Measurements from ENCODE around the gene TBC1D22B. TPM values are rescaled to one million over a fixed set of nuclear protein-coding genes. Genes with fewer than 3 reads are reported as not detected.
A peak's percentile ranks its signal among the peaks of the same experiment; 100 is the strongest.

The TBC1D22B gene
- polyA plus RNA-seq, 1 of the 3 experiments (the other 2 are of a cell fraction): 5.3 TPM

DNA sequence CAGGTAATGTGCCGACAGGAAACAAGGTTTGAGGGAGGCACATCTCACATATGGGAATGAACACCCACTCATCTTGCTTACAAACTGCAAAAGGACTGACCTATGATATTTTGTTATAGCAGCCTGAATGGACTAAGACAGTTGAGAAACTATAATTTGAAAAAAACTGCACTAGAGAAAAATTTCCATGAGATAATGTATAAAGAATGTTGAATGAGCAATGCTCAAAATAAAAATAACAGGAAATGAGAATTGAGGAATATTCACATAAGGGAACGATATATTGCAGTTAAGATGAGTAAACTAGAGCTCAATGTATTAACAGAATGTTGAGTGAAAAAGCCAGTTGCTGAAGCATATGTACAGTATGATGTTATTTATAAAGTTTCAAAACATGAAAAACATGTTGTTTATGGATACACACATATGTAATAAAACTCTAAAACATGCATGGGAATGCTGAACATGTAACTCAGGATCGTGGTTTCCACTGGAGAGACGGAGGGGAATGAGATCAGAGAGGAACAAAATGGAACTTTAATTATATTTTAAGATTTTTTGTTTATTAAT, 6.3 kb upstream of the TBC1D22B start:
- no peaks in the 10 kb centered on the region for H3F3A ChIP-seq (replicated peaks; ENCODE audit: insufficient read depth)
- no peak for TF ChIP-seq RXRA (IDR thresholded peaks at IDR 0.05; ENCODE audit: borderline replicate concordance, low read depth)
- H3K27ac ChIP-seq (ENCODE audit: low read depth in 2 of 2, low read length in 1 of 2): peak overlapping the region in 1 of 2 experiments; percentile 65; a peak in 2 of 4 replicates
- H3K9me2 ChIP-seq: no peaks in the 10 kb centered on the region
- no peaks in the 10 kb centered on the region for H3K4me1 ChIP-seq (ENCODE audit: control insufficient read depth in 1 of 2, insufficient read depth in 2 of 2, low read depth in 1 of 2, low read length in 1 of 2)
- POLR2A ChIA-PET: no interaction called here
- no peaks in the 10 kb centered on the region for H3K9me3 ChIP-seq
- H3K4me2 ChIP-seq: no peak overlapping the region
- no peaks in the 10 kb centered on the region for H3K79me2 ChIP-seq (ENCODE audit: insufficient read depth)
- CTCF ChIA-PET: no interaction called here
- H3K36me3 ChIP-seq (replicated peaks in 1 of 2; ENCODE audit: control insufficient read depth in 1 of 2, insufficient read depth in 2 of 2, low read length in 1 of 2): no peaks in the 10 kb centered on the region
- no peaks in the 10 kb centered on the region for H4K20me1 ChIP-seq (ENCODE audit: insufficient read depth)
- 51% methylated on average over 4 of the region's 4 CpGs for WGBS (ENCODE audit: low lambda C conversion rate)
- no peaks in the 10 kb centered on the region for H3K27me3 ChIP-seq (ENCODE audit: insufficient read depth)
- no peak overlapping the region for H2AFZ ChIP-seq (ENCODE audit: low read depth)
- no peak for DNase-seq
- no peak overlapping the region for H3K4me3 ChIP-seq (ENCODE audit: low read depth in 2 of 2, low read length in 1 of 2)
- no peak overlapping the region for H3K9ac ChIP-seq

GRCh38 chr6:37253486-37254007, 4.0 kb upstream of the TBC1D22B start:
- Histone ChIP-seq H2AFZ (ENCODE audit: low read depth) (no peak overlapping the region), H3K27me3 (ENCODE audit: insufficient read depth) (no peaks in the 10 kb centered on the region), H3K4me2 (no peak overlapping the region), H3K79me2 (ENCODE audit: insufficient read depth) (peaks cover 8% of the 10 kb centered on the region), H4K20me1 (ENCODE audit: insufficient read depth) (no peaks in the 10 kb centered on the region), H3K9me3 (no peaks in the 10 kb centered on the region), H3K9ac (no peak overlapping the region), H3K4me1 (ENCODE audit: control insufficient read depth in 1 of 2, insufficient read depth in 2 of 2, low read depth in 1 of 2, low read length in 1 of 2) (peaks cover 0 to 8% of the 10 kb centered on the region in 2 experiments; a peak in 2 of 4 replicates), H3K27ac (ENCODE audit: low read depth in 2 of 2, low read length in 1 of 2) (no peak overlapping the region), H3K9me2 (no peaks in the 10 kb centered on the region), H3K36me3 (replicated peaks in 1 of 2; ENCODE audit: control insufficient read depth in 1 of 2, insufficient read depth in 2 of 2, low read length in 1 of 2) (no peaks in the 10 kb centered on the region), H3F3A (replicated peaks; ENCODE audit: insufficient read depth) (no peaks in the 10 kb centered on the region), H3K4me3 (ENCODE audit: low read depth in 2 of 2, low read length in 1 of 2) (no peak overlapping the region)
- DNase-seq: no peak
- TF ChIP-seq YY1 (IDR thresholded peaks at IDR 0.05; ENCODE audit: low read depth): no peak
- TF ChIP-seq, protein P1, sequence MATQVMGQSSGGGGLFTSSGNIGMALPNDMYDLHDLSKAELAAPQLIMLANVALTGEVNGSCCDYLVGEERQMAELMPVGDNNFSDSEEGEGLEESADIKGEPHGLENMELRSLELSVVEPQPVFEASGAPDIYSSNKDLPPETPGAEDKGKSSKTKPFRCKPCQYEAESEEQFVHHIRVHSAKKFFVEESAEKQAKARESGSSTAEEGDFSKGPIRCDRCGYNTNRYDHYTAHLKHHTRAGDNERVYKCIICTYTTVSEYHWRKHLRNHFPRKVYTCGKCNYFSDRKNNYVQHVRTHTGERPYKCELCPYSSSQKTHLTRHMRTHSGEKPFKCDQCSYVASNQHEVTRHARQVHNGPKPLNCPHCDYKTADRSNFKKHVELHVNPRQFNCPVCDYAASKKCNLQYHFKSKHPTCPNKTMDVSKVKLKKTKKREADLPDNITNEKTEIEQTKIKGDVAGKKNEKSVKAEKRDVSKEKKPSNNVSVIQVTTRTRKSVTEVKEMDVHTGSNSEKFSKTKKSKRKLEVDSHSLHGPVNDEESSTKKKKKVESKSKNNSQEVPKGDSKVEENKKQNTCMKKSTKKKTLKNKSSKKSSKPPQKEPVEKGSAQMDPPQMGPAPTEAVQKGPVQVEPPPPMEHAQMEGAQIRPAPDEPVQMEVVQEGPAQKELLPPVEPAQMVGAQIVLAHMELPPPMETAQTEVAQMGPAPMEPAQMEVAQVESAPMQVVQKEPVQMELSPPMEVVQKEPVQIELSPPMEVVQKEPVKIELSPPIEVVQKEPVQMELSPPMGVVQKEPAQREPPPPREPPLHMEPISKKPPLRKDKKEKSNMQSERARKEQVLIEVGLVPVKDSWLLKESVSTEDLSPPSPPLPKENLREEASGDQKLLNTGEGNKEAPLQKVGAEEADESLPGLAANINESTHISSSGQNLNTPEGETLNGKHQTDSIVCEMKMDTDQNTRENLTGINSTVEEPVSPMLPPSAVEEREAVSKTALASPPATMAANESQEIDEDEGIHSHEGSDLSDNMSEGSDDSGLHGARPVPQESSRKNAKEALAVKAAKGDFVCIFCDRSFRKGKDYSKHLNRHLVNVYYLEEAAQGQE (IDR thresholded peaks at IDR 0.05; ENCODE audit: low read depth, low read length): no peak
- TF ChIP-seq RXRA (IDR thresholded peaks at IDR 0.05; ENCODE audit: borderline replicate concordance, low read depth): no peak
- TF ChIP-seq, protein P2, sequence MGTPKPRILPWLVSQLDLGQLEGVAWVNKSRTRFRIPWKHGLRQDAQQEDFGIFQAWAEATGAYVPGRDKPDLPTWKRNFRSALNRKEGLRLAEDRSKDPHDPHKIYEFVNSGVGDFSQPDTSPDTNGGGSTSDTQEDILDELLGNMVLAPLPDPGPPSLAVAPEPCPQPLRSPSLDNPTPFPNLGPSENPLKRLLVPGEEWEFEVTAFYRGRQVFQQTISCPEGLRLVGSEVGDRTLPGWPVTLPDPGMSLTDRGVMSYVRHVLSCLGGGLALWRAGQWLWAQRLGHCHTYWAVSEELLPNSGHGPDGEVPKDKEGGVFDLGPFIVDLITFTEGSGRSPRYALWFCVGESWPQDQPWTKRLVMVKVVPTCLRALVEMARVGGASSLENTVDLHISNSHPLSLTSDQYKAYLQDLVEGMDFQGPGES (IDR thresholded peaks at IDR 0.05; ENCODE audit: low read depth, low read length): no peak
- no peak for TF ChIP-seq GATA2 (CRISPR knock-in tag; IDR thresholded peaks at IDR 0.05)
- no peak for TF ChIP-seq FOXM1 (IDR thresholded peaks at IDR 0.05; ENCODE audit: low read depth)
- no peak for TF ChIP-seq JUND (IDR thresholded peaks at IDR 0.05)
- TF ChIP-seq MEF2A (IDR thresholded peaks at IDR 0.05; ENCODE audit: borderline replicate concordance, low read depth): no peak
- no peak for TF ChIP-seq EZH2phosphoT487 (IDR thresholded peaks at IDR 0.05; ENCODE audit: borderline replicate concordance, low read depth)
- TF ChIP-seq, protein P3, sequence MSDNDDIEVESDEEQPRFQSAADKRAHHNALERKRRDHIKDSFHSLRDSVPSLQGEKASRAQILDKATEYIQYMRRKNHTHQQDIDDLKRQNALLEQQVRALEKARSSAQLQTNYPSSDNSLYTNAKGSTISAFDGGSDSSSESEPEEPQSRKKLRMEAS (IDR thresholded peaks at IDR 0.05; ENCODE audit: low read depth): no peak
- TF ChIP-seq GABPA (IDR thresholded peaks at IDR 0.05; ENCODE audit: low read depth): no peak
- ChIA-PET POLR2A (no interaction called here), CTCF (no interaction called here)
